ENCODE results near the gene DMBT1.
"Not testable (repeated sequence)": the region's sequence is repeated elsewhere in the genome, so short reads cannot be mapped to it uniquely, and the experiment has no call there.

The DMBT1 gene

DNA sequence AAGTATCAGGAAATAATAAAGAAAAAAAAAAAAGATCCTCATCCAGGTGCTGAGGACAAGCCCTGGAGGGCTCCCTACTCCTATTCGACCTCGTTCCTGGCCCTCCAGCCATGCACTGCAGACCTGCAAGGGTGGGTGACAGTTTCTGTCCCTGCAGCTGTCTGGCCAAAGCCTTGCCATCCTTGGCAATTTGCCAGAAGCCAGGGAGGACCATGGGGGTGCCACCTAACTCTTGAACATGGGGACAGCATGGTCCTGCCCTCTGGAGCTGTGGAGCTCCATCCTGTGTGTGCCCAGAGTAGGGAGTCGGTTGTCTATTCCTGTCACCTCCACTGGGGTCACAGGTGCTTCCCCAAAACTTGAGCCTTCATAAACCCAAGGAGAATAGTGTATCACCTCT is 27.8 kb downstream of the DMBT1 start:
- H3K36me3 Mint-ChIP-seq, result no peaks in the 10 kb centered on the region
- no peak overlapping the region for H3K27ac Mint-ChIP-seq
- ATAC-seq, result no peak
- no peaks in the 10 kb centered on the region for H3K4me1 Mint-ChIP-seq
- H3K9me3 Mint-ChIP-seq, result no peaks in the 10 kb centered on the region
- no peak overlapping the region for H3K4me3 Mint-ChIP-seq
- no peaks in the 10 kb centered on the region for H3K27me3 Mint-ChIP-seq

- no peak for ATAC-seq
- H3K4me1 Mint-ChIP-seq, result no peaks in the 10 kb centered on the region
- H3K9me3 Mint-ChIP-seq, result no peaks in the 10 kb centered on the region
- H3K27me3 Mint-ChIP-seq, result no peaks in the 10 kb centered on the region
- no peak overlapping the region for H3K27ac Mint-ChIP-seq
- no peaks in the 10 kb centered on the region for H3K36me3 Mint-ChIP-seq
- H3K4me3 Mint-ChIP-seq, result no peak overlapping the region
These were observed 29.6 kb downstream of the DMBT1 start for GRCh38 chr10:122590153-122590552.

DNA sequence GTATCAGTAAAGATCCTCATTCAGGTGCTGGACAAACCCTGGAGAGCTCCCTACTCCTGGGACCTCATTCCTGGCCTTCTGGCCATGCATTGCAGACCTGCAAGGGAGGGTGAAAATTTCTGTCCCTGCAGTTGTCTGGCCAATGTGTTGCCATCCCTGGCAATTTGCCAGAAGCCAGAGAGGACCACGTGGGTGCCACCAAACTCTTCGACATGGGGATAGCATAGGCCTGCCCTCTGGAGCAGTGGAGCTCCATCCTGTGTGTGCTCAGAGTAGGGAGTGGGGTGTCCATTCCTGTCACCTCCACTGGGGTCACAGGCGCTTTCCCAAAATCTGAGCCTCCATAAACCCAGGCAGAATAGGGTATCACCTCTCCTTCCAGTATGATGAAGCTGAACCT is 31.2 kb downstream of the DMBT1 start:
- H3K27ac Mint-ChIP-seq, result no peak overlapping the region
- no peaks in the 10 kb centered on the region for H3K4me1 Mint-ChIP-seq
- no peaks in the 10 kb centered on the region for H3K36me3 Mint-ChIP-seq
- H3K9me3 Mint-ChIP-seq, result no peaks in the 10 kb centered on the region
- ATAC-seq, result no peak
- no peak overlapping the region for H3K4me3 Mint-ChIP-seq
- H3K27me3 Mint-ChIP-seq, result no peaks in the 10 kb centered on the region

DNA sequence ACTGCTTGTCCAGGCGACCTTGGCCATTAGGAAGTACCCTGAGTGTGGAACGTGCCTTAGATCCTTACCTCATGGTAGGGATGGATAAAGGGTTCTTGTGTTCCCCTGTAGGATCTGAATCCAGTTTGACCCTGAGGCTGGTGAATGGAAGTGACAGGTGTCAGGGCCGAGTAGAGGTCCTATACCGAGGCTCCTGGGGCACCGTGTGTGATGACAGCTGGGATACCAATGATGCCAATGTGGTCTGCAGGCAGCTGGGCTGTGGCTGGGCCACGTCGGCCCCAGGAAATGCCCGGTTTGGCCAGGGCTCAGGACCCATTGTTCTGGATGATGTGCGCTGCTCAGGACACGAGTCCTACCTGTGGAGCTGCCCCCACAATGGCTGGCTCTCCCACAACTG is 31.6 kb downstream of the DMBT1 start:
- H3K9me3 Mint-ChIP-seq, result no peaks in the 10 kb centered on the region
- no peak overlapping the region for H3K27ac Mint-ChIP-seq
- no peaks in the 10 kb centered on the region for H3K4me1 Mint-ChIP-seq
- H3K36me3 Mint-ChIP-seq, result no peaks in the 10 kb centered on the region
- H3K27me3 Mint-ChIP-seq, result no peaks in the 10 kb centered on the region
- H3K4me3 Mint-ChIP-seq, result no peak overlapping the region
- no peak for ATAC-seq

DNA sequence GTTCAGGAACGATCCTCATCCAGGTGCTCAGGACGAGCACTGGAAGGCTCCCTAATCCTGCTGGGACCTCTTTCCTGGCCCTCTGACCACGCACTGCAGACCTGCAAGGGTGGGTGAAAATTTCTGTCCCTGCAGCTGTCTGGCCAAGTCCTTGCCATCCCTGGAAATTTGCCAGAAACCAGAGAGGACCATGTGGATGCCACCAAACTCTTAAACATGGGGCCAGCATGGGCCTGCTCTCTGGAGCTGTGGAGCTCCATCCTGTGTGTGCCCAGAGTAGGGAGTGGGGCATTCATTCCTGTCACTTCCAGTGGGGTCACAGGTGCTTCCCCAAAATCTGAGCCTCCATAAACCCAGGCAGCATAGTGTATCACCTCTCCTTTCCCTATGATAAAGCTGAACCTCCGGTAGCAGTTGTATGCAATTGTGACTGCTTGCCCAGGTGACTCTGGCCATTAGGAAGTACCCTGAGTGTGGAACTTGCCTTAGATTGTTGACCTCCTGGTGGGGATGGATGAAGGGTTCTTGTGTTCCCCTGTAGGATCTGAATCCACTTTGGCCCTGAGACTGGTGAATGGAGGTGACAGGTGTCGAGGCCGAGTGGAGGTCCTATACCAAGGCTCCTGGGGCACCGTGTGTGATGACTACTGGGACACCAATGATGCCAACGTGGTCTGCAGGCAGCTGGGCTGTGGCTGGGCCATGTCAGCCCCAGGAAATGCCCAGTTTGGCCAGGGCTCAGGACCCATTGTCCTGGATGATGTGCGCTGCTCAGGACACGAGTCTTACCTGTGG is 57.1 kb downstream of the DMBT1 start:
- Mint-ChIP-seq H3K27ac (no peak overlapping the region), H3K27me3 (no peaks in the 10 kb centered on the region), H3K4me3 (no peak overlapping the region), H3K4me1 (no peaks in the 10 kb centered on the region), H3K9me3 (no peaks in the 10 kb centered on the region), H3K36me3 (no peaks in the 10 kb centered on the region)
- no peak for ATAC-seq

GRCh38 chr10:122618461-122619165 is 58.1 kb downstream of the DMBT1 start:
- Mint-ChIP-seq H3K36me3 (no peaks in the 10 kb centered on the region), H3K27me3 (no peaks in the 10 kb centered on the region), H3K27ac (no peak overlapping the region), H3K9me3 (peaks cover 3% of the 10 kb centered on the region), H3K4me1 (no peaks in the 10 kb centered on the region), H3K4me3 (no peak overlapping the region)
- no peak for ATAC-seq

DNA sequence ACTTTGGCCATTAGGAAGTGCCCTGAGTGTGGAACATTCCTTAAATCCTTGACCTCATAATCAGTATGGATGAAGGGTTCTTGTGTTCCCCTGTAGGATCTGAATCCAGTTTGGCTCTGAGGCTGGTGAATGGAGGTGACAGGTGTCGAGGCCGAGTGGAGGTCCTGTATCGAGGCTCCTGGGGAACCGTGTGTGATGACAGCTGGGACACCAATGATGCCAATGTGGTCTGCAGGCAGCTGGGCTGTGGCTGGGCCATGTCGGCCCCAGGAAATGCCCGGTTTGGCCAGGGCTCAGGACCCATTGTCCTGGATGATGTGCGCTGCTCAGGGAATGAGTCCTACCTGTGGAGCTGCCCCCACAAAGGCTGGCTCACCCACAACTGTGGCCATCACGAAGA is 60.4 kb downstream of the DMBT1 start:
- not testable (repeated sequence) for ATAC-seq, H3K9me3 Mint-ChIP-seq, H3K27ac Mint-ChIP-seq, H3K36me3 Mint-ChIP-seq, H3K4me1 Mint-ChIP-seq, H3K27me3 Mint-ChIP-seq, H3K4me3 Mint-ChIP-seq

DNA sequence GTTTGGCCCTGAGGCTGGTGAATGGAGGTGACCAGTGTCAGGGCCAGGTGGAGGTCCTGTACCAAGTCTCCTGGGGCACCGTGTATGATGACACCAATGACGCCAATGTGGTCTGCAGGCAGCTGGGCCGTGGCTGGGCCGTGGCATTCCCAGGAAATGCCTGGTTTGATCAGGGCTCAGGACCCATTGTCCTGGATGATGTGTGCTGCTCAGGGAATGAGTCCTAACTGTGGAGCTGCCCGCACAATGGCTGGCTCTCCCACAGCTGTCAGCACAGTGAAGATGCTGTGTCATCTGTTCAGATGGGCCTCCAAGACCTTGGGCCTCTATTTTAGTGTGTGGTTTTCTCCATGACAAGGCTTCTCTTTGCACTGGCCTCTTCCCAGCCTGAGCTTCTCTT is 64.0 kb downstream of the DMBT1 start:
- Mint-ChIP-seq H3K4me1 (no peaks in the 10 kb centered on the region), H3K4me3 (no peak overlapping the region), H3K9me3 (peaks cover 3% of the 10 kb centered on the region), H3K36me3 (no peaks in the 10 kb centered on the region), H3K27ac (no peak overlapping the region), H3K27me3 (no peaks in the 10 kb centered on the region)
- ATAC-seq, result no peak

DNA sequence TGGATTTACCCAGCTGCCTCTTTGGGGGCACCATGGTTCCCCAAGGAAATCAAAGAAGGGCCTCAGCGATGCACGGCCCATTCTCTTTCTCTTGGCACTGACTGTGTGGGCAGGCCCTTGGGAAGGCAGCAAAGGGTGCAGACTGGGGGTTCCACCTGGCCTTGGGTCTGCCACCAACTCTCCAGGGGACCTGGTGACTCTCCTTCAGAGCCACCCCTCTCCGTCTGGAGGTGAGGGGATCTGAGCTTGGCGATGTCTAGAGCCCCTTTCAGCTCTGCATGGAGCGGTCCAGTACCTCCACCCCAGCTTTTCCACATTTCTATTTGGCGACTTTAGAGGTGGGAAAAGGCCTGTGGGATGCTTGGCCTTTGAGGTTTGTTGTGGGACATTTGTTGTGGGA is 70.0 kb downstream of the DMBT1 start:
- Mint-ChIP-seq H3K4me1 (no peaks in the 10 kb centered on the region), H3K9me3 (no peaks in the 10 kb centered on the region), H3K4me3 (no peak overlapping the region), H3K36me3 (no peaks in the 10 kb centered on the region), H3K27me3 (peaks cover 18% of the 10 kb centered on the region), H3K27ac (no peak overlapping the region)
- no peak for ATAC-seq

DNA sequence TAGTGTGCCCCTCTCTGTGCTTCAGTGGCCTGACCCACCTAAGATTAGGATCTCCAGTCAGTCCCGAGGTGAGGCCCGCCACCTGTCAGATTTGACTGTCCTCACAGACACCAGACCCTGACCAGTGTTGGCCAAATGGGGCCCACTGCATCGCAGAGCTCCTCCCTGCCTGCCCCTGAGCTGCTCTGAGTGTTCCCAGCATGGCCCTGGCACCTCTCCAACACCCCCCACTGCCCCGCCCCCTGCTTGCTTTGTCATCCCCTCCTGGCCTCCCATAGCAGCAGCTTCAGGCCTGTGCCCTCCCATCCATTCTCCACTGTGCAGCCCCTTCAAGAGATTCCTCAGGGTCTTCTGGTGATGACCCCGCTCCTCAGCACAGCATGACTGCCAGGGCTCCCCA is 71.5 kb downstream of the DMBT1 start:
- Mint-ChIP-seq H3K9me3 (no peaks in the 10 kb centered on the region), H3K36me3 (no peaks in the 10 kb centered on the region), H3K27ac (no peak overlapping the region), H3K4me1 (no peaks in the 10 kb centered on the region), H3K4me3 (no peak overlapping the region), H3K27me3 (peaks cover 18% of the 10 kb centered on the region)
- no peak for ATAC-seq

DNA sequence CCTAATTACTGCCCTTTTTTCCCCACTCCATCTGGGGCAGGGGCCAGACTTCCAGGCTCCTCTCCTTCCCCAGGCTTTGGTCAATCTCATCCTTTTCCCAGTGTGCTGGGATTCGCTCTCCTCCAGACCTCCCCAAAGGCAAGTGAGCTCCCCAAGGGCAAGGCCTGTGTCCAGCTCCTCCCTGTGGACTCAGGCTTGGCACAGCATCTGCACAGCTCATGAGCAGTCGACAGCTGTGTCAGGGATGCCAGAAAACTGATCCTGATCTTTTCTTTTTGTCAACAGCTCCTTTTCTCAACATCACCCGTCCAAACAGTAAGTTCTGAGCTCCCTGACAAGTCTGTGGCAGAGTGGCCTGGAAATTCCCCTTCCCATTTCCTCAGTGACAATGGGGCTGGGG is 72.0 kb downstream of the DMBT1 start:
- no peak overlapping the region for H3K4me3 Mint-ChIP-seq
- H3K4me1 Mint-ChIP-seq, result no peaks in the 10 kb centered on the region
- peaks cover 18% of the 10 kb centered on the region for H3K27me3 Mint-ChIP-seq
- ATAC-seq, result no peak
- no peak overlapping the region for H3K27ac Mint-ChIP-seq
- no peaks in the 10 kb centered on the region for H3K36me3 Mint-ChIP-seq
- no peaks in the 10 kb centered on the region for H3K9me3 Mint-ChIP-seq

DNA sequence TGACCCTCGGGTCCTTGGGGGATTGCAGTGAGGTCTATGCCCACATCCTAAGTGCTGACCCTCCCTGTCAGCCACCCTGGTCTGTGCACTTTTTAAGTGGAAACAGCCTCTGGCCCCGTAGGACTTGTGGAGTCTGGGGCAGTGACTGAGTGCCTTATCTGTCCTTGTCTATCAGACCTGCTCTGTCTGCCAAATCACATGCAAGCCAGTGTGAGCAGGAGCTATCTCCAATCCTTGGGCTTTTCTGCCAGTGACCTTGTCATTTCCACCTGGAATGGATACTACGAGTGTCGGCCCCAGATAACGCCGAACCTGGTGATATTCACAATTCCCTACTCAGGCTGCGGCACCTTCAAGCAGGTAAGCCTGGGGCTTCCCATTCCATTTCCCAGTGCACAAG is 76.4 kb downstream of the DMBT1 start:
- ATAC-seq, result no peak
- H3K27ac Mint-ChIP-seq, result no peak overlapping the region
- no peak overlapping the region for H3K4me3 Mint-ChIP-seq
- H3K27me3 Mint-ChIP-seq, result peaks cover 18% of the 10 kb centered on the region
- H3K4me1 Mint-ChIP-seq, result no peaks in the 10 kb centered on the region
- H3K36me3 Mint-ChIP-seq, result no peaks in the 10 kb centered on the region
- H3K9me3 Mint-ChIP-seq, result peaks cover 2% of the 10 kb centered on the region

DNA sequence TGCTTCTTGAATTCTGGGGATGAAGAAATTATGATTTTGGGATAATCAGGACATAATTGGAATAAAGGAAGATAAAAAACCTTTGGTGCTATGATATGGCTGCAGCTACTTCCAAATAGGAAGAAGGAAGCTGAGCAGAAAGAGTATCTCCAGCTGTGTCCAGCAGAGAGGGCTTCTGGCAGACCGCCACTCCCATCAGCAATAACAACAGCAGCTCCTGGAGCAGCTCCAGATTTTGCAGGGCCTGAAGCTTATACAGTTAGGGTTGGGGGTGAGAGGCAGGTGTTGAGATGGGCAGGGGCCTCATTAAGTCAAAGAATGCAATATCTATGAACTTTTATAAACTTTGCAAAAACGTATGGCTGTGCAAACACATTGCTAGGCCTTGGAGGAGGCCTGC is 76.8 kb downstream of the DMBT1 start:
- no peak overlapping the region for H3K27ac Mint-ChIP-seq
- no peak overlapping the region for H3K4me3 Mint-ChIP-seq
- no peaks in the 10 kb centered on the region for H3K4me1 Mint-ChIP-seq
- H3K9me3 Mint-ChIP-seq, result peaks cover 2% of the 10 kb centered on the region
- H3K36me3 Mint-ChIP-seq, result no peaks in the 10 kb centered on the region
- peaks cover 18% of the 10 kb centered on the region for H3K27me3 Mint-ChIP-seq
- no peak for ATAC-seq

GRCh38 chr10:122638106-122638505 is 77.6 kb downstream of the DMBT1 start:
- Mint-ChIP-seq H3K4me1 (no peaks in the 10 kb centered on the region), H3K27me3 (peaks cover 11% of the 10 kb centered on the region), H3K4me3 (no peak overlapping the region), H3K27ac (no peak overlapping the region), H3K36me3 (no peaks in the 10 kb centered on the region), H3K9me3 (peaks cover 2% of the 10 kb centered on the region)
- no peak for ATAC-seq

- H3K4me1 Mint-ChIP-seq, result no peaks in the 10 kb centered on the region
- no peaks in the 10 kb centered on the region for H3K27me3 Mint-ChIP-seq
- H3K4me3 Mint-ChIP-seq, result no peak overlapping the region
- no peak overlapping the region for H3K27ac Mint-ChIP-seq
- peaks cover 2% of the 10 kb centered on the region for H3K9me3 Mint-ChIP-seq
- ATAC-seq, result no peak
- H3K36me3 Mint-ChIP-seq, result no peaks in the 10 kb centered on the region
These were observed 79.2 kb downstream of the DMBT1 start for GRCh38 chr10:122639801-122640200.

DNA sequence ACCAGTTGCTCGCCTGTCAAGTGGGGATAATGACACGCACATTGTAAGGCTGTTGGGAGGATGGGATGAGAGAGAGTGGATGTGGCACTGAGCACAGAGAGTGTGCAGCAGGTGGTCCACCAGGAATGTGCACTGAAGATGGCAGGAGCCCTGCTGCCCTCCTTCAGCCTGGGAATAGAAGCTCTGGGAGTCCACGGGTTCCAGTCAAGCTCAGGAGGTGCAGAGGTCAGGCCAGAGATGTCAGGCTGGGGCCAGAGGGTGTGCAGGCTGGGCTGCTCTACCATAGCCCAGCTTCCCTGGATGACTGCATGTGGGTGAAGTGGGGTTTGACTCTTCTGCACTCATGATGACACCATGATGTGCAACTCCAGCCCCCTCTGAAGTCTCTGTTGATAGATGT is 80.4 kb downstream of the DMBT1 start:
- ATAC-seq, result no peak
- Mint-ChIP-seq H3K4me3 (no peak overlapping the region), H3K4me1 (no peaks in the 10 kb centered on the region), H3K27me3 (no peaks in the 10 kb centered on the region), H3K36me3 (no peaks in the 10 kb centered on the region), H3K27ac (no peak overlapping the region), H3K9me3 (peaks cover 2% of the 10 kb centered on the region)
